ENCODE data around the gene OR56A3.

The OR56A3 gene

DNA sequence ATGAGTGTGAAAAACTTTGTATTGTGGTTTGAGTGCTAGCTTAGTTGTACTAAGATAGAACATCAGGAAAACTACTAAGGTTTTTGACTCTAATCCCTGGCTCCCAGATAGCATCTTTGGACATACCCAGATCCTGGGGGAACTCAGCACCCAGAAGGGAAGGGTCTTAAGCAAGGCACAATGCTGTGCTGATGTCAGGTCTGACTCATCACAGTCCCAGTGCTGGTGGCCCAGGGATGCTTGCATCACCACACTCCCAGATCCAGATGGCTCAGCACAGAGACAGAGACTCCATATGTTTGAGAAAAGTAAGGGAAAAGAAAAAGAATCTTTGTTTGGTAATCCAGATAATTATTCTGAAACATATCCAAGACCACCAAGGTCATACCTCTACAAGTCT is 18.3 kb upstream of the OR56A3 start:
- peaks cover 3% of the 10 kb centered on the region for H3K27me3 Mint-ChIP-seq (ENCODE audit: low read depth)
- no peak overlapping the region for H3K27ac Mint-ChIP-seq
- peaks cover 22% of the 10 kb centered on the region for H3K9me3 Mint-ChIP-seq
- H3K4me3 Mint-ChIP-seq = no peak overlapping the region
- no peak for TF ChIP-seq CTCF (IDR thresholded peaks at IDR 0.05; ENCODE audit: unreplicated experiment in 3 of 3)
- H3K4me1 Mint-ChIP-seq = no peaks in the 10 kb centered on the region
- H3K36me3 Mint-ChIP-seq (ENCODE audit: low read depth) = no peaks in the 10 kb centered on the region

- Mint-ChIP-seq H3K27me3 (ENCODE audit: low read depth) (no peaks in the 10 kb centered on the region), H3K4me3 (no peak overlapping the region), H3K9me3 (peaks cover 35% of the 10 kb centered on the region), H3K4me1 (no peaks in the 10 kb centered on the region), H3K27ac (no peak overlapping the region), H3K36me3 (ENCODE audit: low read depth) (no peaks in the 10 kb centered on the region)
- no peak for TF ChIP-seq CTCF (IDR thresholded peaks at IDR 0.05; ENCODE audit: unreplicated experiment in 3 of 3)
Measured at GRCh38 chr11:5928271-5928670, 13.8 kb upstream of the OR56A3 start.

DNA sequence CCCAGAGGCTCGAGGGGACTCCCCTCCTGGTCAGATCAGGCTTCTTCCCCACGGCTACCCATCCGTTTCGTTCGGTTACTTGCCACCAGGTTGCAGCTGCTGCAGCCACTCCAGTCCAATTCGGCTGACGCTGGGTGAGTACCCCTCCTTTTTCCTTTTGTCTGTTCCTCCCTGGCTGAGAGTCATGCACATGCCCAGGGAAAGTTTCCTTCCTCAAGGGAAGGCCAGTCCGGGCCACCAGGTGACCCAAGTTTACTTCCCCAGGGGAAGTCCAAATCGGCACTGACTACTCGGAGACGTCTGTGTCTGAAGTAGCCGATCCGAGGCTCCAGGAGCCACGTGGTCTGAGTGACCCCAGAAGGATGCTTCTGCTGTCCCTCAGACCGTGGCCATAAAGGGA is 13.2 kb upstream of the OR56A3 start:
- no peaks in the 10 kb centered on the region for H3K36me3 Mint-ChIP-seq (ENCODE audit: low read depth)
- H3K27ac Mint-ChIP-seq = no peak overlapping the region
- no peaks in the 10 kb centered on the region for H3K27me3 Mint-ChIP-seq (ENCODE audit: low read depth)
- no peak for TF ChIP-seq CTCF (IDR thresholded peaks at IDR 0.05; ENCODE audit: unreplicated experiment in 3 of 3)
- no peaks in the 10 kb centered on the region for H3K4me1 Mint-ChIP-seq
- H3K4me3 Mint-ChIP-seq = no peak overlapping the region
- H3K9me3 Mint-ChIP-seq = peaks cover 38% of the 10 kb centered on the region

DNA sequence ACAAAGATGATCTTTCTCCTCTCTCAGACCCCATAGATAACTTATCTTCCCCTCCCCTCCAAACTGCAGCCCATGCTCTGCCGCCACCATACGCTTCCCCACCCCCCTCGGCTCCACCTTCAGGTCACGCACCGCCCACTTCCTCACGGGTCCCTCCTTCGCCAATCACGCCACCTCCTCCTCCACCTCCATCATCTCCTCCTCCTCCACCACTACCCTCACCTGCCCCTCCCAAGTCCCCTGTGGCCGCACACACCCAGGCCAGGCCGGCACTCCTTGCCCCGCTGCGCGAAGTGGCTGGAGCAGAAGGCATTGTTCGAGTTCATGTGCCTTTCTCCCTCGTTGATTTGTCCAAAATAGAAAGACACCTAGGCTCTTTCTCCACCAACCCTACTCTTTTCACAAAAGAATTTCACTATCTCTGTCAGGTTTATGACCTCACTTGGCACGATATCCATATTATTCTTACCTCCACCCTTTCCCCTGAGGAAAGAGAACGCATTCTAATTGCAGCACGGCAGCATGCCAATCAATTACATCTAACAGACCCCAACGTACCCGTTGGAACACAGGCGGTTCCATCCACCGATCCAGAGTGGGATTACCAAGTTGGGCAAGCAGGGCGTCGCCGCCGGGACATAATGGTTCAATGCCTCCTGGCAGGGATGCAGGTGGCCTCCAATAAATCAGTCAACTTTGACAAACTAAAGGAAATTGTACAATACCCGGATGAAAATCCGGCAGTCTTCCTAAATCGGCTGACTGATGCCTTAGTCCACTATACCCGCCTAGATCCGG is 12.3 kb upstream of the OR56A3 start:
- Mint-ChIP-seq H3K27me3 (ENCODE audit: low read depth) (no peaks in the 10 kb centered on the region), H3K4me3 (no peak overlapping the region), H3K36me3 (ENCODE audit: low read depth) (no peaks in the 10 kb centered on the region), H3K4me1 (no peaks in the 10 kb centered on the region), H3K9me3 (peaks cover 38% of the 10 kb centered on the region), H3K27ac (no peak overlapping the region)
- TF ChIP-seq CTCF (IDR thresholded peaks at IDR 0.05; ENCODE audit: unreplicated experiment in 3 of 3) = no peak

- Mint-ChIP-seq H3K4me1 (no peaks in the 10 kb centered on the region), H3K9me3 (peaks cover 41% of the 10 kb centered on the region), H3K27ac (no peak overlapping the region), H3K4me3 (no peak overlapping the region), H3K36me3 (ENCODE audit: low read depth) (no peaks in the 10 kb centered on the region), H3K27me3 (ENCODE audit: low read depth) (no peaks in the 10 kb centered on the region)
- no peak for TF ChIP-seq CTCF (IDR thresholded peaks at IDR 0.05; ENCODE audit: unreplicated experiment in 3 of 3)
Measured at GRCh38 chr11:5930614-5931013, 11.4 kb upstream of the OR56A3 start.

DNA sequence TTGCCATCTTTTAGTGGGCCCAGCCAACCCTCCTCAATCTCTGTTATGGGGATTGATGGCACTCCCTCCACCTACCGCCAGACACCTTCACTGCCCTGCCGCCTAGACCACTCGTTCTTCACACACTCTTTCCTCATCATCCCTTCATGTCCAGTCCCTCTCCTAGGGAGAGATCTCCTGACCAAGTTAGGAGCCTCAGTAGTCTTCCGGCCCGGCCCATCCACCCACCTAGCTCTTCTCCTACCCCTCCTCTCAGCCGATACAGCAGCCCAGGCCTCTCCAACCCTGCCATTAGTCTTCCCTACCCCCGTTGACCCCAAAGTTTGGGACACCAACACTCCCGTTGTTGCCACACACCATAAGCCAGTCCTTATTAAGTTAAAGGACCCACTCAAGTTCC is 11.0 kb upstream of the OR56A3 start:
- H3K27ac Mint-ChIP-seq = no peak overlapping the region
- H3K27me3 Mint-ChIP-seq (ENCODE audit: low read depth) = no peaks in the 10 kb centered on the region
- H3K4me1 Mint-ChIP-seq = no peaks in the 10 kb centered on the region
- peaks cover 45% of the 10 kb centered on the region for H3K9me3 Mint-ChIP-seq
- no peak for TF ChIP-seq CTCF (IDR thresholded peaks at IDR 0.05; ENCODE audit: unreplicated experiment in 3 of 3)
- H3K4me3 Mint-ChIP-seq = no peak overlapping the region
- H3K36me3 Mint-ChIP-seq (ENCODE audit: low read depth) = no peaks in the 10 kb centered on the region
